ENCODE data around the gene B3GNT7.
"Not testable (repeated sequence)": the region's sequence is repeated elsewhere in the genome, so short reads cannot be mapped to it uniquely, and the experiment has no call there.

Gene B3GNT7

DNA sequence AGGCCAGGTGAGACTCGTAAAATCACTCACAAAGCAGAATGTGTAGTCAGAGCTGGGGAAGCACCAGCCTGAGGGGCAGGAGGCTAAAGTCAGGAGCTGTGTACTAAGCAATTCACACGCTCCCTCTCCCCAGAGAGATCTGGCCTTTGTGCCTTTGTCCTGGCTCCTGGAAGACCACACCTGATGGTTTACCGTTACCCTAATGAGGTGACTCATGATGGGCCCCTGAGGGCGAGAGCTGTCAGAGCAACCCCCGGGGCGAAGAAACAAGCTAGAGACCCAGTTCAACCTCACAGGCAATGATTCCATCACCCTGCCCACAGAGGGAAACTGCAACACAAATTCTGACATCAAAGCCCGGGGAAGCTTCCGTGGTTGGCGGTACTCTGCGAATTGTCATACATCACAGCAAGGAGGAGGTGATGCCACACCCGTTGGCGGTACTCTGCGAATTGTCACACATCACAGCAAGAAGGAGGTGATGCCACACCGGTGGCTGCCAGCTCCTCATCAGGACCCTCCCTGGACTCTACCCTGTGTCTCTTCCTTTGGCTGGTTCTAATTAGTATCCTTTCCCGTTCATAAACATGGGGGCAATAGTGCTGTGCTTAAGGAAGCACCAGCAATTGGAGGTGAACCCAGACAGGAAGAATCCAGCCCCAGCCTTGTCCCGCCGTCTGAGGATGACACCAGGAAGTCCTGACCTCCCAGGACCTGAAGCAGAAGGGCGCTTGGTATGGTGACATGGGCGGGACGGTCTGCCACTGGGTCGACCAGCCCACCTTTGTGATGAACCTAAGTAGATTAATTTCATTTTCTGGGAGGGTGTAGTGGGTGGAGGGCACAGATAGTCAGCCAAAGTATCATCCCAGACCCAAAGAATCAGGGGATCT lies 30.5 kb downstream of the B3GNT7 start:
- no peak for DNase-seq (ENCODE audit: low spot score)

DNA sequence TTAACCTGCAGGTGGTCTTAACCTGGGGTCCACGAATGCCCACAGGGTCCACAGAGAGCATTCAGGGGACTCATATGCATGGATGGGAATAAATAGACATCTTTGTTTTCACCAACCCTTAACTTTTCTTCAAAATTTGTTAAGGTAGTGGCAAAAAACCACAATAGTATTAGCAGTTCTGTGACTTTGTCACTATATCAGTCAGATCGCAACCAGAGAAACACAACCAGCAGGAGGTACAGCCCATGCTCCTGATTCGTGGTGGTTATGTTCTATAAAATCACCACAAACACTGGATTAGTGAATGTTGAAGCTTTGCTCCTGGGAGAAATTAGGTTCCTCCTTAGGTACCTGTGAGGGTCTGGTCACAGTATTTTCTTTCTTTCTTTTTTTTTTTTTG lies 31.6 kb downstream of the B3GNT7 start:
- DNase-seq (ENCODE audit: low spot score), result no peak

DNA sequence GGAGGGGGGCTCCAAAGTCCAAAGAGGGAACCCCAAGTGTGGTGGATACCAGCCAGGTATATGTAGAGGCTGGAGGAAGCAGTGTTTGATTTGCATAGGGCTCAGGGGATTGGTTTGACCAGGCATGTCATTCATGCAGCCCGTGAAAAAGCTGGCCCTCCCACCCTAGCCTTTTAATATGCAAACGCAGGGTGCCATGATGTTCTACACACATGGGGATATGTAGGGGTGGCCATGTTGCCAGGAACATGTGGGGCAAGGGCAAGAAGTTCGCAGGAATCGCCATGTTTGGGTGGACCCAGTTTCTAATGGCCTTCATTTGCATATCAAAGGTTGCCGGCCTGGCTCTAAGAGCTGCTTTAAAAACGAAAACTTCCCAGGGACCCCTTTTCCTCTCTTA lies 33.6 kb downstream of the B3GNT7 start:
- DNase-seq (ENCODE audit: low spot score), result no peak

DNA sequence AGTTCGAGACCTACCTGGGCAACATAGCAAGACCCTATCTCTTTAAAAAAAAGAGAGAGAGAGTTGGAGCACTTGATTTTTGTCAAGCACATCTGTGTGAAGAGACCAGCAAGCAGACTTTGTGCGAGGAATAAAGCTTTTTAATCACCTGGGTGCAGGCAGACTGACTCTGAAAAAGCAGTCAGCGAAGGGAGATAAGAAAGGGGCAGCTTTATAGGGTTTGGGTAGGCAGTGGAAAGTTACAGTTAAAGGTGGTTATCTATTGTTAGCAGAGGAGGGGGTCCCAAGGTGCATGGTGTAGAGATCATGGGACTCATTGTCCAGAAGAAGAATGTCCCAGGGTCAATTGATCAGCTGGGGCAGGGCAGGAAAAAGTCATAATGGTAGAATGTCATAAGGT lies 34.4 kb downstream of the B3GNT7 start:
- no peak for DNase-seq (ENCODE audit: low spot score)

DNA sequence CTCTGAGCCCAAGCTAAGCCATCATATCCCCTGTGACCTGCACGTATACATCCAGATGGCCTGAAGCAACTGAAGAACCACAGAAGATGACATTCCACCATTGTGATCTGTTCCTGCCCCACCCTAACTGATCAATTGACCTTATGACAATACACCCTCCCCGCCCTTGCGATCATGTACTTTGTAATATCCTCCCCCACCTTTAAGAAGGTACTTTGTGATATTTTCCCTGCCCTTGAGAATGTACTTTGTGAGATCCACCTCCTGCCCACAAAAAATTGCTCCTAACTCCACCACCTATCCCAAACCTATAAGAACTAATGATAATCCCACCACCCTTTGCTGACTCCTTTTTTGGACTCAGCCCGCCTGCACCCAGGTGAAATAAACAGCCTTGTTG lies 34.9 kb downstream of the B3GNT7 start:
- not testable (repeated sequence) for DNase-seq (ENCODE audit: low spot score)

DNA sequence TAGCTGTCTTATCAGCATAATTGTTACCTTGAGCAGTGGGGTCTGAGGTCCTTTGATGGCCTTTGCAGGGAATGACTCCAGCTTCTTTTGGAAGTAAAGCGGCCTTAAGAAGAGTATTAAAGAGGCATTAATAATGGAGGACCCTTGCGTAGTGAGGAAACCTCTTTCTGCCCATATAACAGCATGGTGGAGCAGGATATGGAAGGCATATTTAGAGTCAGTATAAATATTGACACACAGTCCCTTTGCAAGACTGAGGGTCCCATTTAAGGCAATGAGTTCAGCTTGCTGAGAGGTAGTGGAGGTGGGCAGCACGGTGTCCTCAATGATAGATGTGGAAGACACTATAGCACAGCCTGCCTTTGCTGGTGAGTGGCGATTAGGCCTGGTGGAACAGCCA lies 36.1 kb downstream of the B3GNT7 start:
- DNase-seq (ENCODE audit: low spot score), result no peak

DNA sequence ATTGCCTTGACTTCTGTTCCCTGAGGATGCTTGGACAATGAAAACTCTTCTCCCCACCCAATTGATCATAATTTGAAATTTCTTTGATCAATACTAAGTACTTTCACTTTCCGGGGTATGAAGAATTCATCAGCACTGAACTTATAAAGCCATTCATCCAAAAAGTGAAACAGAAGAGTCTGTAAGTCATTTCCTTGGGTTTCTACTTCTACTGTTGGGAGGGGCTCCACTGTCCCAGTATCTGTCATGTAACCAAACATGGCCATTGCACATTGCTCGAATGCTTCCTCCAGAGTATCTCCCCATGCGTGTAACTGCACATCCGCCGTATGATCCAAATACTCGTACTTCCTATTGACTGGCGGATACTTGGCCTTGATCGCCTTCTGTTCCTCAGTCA lies 38.5 kb downstream of the B3GNT7 start:
- DNase-seq (ENCODE audit: low spot score), result no peak

DNA sequence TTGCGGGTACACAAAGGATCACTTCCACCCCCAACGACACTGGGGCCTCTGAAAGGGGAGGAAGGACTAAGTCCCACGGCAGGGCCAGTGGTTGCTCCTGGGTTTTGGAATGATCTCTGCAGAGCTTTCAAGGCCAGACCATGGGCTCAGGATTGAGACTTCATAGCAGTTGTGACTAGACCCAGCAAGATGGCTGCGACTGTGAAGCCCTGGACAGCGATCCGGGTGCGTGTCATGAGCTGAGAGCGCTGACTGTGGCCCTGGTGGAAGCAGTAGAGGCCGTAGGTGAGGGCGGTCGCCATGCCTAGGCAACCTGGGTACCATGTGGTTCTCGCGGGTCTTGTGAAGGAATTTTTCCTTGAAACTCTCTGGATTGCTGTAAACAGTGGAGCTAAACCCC lies 41.4 kb downstream of the B3GNT7 start:
- no peak for DNase-seq (ENCODE audit: low spot score)

DNA sequence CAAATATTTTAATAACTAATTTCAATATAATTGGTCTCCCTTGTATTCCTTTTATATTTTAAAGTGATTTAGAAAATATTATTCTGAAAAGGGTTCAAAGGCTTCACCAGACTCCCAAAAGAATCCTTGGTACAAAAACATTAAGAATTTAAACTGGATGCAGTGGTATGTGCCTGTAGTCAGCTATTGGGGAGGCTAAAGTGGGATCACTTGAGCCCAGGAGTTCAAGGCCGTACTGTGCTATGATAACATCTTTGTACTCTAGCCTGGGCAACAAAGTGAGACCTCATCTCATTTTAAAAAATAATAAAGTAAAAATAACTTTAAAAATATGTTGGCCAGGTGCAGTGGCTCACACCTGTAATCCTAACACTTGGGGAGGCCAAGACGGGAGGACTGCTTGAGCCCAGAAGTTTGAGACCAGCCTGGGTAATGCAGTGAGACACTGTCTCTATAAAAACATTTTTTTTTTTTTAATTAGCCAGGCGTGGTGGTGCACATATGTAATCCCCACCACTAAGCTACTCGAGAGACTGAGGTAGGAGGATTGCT lies 54.1 kb downstream of the B3GNT7 start:
- DNase-seq (ENCODE audit: low spot score), result no peak

DNA sequence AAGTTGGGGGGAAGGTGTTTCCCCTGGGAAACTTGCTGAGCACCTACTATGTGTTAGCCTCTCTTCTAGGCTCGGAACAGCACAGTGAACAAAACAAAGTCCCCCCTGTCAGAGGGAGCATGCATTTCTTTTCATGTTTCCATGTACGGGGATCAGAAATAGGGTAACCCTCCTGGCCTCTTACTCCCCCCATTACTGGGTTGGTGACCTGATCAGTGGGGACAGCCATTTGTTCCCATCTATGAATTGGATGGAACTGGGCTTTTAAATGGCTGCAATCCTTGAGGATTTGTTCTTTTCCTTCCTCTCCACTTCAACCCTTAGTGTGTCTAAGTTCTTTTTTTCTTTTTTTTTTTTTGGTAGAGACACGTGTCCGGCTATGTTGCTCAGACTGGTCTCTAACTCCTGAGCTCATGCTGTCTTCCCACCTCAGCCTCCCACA lies 55.1 kb downstream of the B3GNT7 start:
- no peak for DNase-seq (ENCODE audit: low spot score)
